GM06990 (cell line): ENCODE results near the gene POLG2.

Experiments used
- DNase-seq: peaks from one replicate; pipeline ENCODE4 v3.0.0-alpha.2; 2011; ENCODE audit not compliant: insufficient read length; ENCODE audit errors: extremely low read depth
- H3K27me3 ChIP-seq: replicated peaks from 2 replicates; pipeline ENCODE4 v1.6.0; 2011; ENCODE audit warnings: low read length; ENCODE audit not compliant: control insufficient read depth, insufficient read depth
- H3K36me3 ChIP-seq: 2 replicates; pipeline ENCODE4 v1.5.1; 2011; ENCODE audit warnings: low read length; ENCODE audit not compliant: control insufficient read depth, insufficient read depth
- H3K4me3 ChIP-seq: replicated peaks from 2 replicates; pipeline ENCODE4 v1.5.1; 2011; ENCODE audit warnings: low read depth, mild to moderate bottlenecking, control low read depth, low read length
- TF ChIP-seq, protein P1 (sequence below): IDR thresholded peaks from 2 replicates; pipeline ENCODE4 v1.5.1; 2011; ENCODE audit warnings: low read length, control low read depth, mild to moderate bottlenecking, inconsistent platforms; ENCODE audit not compliant: insufficient read depth, poor library complexity, severe bottlenecking

The POLG2 gene

DNA sequence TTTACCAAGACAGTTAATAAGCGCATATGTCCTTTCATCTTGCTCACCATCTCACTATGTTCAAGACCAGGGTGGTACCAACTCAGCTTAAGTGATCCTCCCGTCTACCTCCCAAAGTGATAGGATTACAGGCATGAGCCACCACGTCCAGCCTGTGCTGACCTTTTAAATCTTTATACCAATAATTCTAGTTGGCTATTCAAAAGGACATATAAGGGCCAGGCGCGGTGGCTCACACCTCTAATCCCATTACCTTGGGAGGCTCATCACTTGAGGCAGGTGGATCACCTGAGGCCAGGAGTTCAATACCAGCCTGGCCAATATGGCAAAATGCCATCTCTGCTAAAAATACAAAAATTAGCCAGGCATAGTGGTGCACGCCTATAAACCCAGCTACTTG lies 12.3 kb upstream of the POLG2 start:
- Histone ChIP-seq H3K4me3 (no peak overlapping the region), H3K36me3 (peaks cover 1% of the 10 kb centered on the region)
- no peak for DNase-seq

DNA sequence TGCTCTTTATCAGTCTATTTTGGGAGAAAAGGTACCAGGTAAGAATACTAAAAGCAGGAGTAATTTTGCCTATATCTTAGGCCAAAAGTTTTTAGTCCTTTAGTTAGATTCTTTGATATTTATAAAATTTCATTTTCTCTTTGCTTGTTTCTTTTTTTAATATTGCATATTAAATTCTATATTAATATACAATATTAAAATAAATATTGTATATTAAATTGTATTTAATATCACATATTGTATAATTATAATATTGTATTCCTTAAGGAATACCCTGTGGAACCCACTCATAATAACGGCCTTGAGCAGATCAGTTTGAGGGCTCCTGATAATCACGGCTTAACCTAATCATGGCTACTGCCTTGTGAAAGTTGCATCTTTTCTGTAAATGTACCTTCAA lies 11.8 kb upstream of the POLG2 start:
- Histone ChIP-seq H3K4me3 (no peak overlapping the region), H3K27me3 (no peaks in the 10 kb centered on the region), H3K36me3 (peaks cover 4% of the 10 kb centered on the region)
- no peak for DNase-seq
- TF ChIP-seq, protein P1, sequence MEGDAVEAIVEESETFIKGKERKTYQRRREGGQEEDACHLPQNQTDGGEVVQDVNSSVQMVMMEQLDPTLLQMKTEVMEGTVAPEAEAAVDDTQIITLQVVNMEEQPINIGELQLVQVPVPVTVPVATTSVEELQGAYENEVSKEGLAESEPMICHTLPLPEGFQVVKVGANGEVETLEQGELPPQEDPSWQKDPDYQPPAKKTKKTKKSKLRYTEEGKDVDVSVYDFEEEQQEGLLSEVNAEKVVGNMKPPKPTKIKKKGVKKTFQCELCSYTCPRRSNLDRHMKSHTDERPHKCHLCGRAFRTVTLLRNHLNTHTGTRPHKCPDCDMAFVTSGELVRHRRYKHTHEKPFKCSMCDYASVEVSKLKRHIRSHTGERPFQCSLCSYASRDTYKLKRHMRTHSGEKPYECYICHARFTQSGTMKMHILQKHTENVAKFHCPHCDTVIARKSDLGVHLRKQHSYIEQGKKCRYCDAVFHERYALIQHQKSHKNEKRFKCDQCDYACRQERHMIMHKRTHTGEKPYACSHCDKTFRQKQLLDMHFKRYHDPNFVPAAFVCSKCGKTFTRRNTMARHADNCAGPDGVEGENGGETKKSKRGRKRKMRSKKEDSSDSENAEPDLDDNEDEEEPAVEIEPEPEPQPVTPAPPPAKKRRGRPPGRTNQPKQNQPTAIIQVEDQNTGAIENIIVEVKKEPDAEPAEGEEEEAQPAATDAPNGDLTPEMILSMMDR = no peak

More for the DNA sequence above, 12.3 kb upstream of the POLG2 start:
- TF ChIP-seq, protein P1 = no peak
- H3K27me3 ChIP-seq = no peaks in the 10 kb centered on the region

DNA sequence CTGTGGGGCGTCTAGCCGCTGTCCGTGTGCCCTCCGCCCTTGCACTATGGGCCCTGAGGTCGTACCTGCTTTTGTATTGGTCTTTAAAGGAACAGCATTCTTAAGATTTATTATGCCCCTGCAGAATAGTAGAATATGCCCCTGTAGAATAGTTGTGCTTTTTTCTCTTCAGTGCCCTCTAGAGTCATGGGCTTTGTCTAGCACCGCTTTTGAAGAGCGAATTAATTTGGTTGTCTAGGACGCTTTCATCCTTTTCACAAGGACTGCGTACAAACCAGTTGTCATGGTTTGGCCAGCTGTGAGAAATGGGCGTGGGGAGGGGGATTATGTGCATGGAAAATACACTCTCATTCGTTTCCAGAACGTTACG lies 10.5 kb upstream of the POLG2 start:
- peaks cover 12% of the 10 kb centered on the region for H3K36me3 ChIP-seq
- no peaks in the 10 kb centered on the region for H3K27me3 ChIP-seq
- H3K4me3 ChIP-seq = peak overlapping the region; percentile 100
- no peak for DNase-seq
- TF ChIP-seq, protein P1 = peak; percentile 66

DNA sequence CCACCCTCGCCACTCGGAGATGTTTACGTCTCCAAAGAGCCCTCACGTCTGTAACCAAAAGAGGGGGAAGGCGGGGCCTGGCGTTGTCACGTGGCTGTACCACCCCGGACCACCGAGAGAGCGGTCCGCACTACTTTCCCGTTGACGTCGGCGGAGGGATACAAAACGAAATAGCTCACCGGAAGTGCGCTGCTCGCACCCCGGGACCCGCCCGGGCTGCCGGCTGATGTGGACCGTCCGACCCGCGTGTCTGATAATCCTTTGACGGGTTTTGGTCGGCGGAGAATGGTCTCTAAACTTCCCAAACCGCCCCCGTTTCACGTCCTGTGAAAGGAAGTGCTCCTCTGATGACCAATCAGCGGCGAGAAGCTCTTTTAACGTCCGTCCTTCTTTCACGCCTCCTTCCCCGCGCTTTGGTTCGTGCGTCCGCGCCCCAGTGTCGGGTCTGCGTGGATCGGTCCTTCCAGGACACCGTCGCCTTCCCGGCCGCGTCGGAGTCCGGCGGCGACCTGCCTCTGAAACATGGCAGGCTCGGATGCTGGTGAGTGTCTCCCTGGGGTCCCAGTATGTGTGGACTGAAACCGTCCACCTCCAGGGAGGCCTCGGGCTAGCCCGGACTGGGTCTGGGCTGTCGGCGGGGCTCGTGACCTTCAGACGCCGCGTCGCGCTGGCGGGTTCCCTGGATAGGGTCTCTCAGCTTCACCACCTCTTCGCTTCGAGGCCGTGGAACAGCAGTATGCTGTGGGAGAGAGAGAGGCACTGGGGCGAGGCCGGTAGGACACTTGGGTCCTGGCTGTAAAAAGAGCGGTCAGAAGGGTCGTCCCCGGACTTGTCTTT lies 9.9 kb upstream of the POLG2 start, which contains the start of gene CEP95:
Gene CEP95, plus strand, starts transcription at position 402 of the 837 bp plus-strand sequence. Its CDS starts 121 bp downstream, at position 523.
- TF ChIP-seq, protein P1 = no peak
- H3K36me3 ChIP-seq = peaks cover 17% of the 10 kb centered on the region
- H3K4me3 ChIP-seq = peak within 1 kb of the TSS; percentile 100
- peak; percentile 97 for DNase-seq
- H3K27me3 ChIP-seq = no peaks in the 10 kb centered on the region

GRCh38 chr17:64506201-64506575 lies 9.3 kb upstream of the POLG2 start, which contains the start of gene DDX5:
Gene DDX5, minus strand, starts transcription at chr17:64506289. Its CDS starts 170 bp downstream, at chr17:64506119.
- TF ChIP-seq, protein P1 = no peak
- Histone ChIP-seq H3K27me3 (no peaks in the 10 kb centered on the region), H3K4me3 (peak within 1 kb of the TSS; percentile 100), H3K36me3 (peaks cover 22% of the 10 kb centered on the region)
- no peak for DNase-seq
